Activated CD8-positive, alpha-beta memory T cell treated with anti-CD3 and anti-CD28 coated beads, Interleukin-2, amount 50 U/mL, for 24 hours (primary cell): Measurements from ENCODE around the gene BCL3.
A peak's percentile ranks its signal among the peaks of the same experiment; 100 is the strongest.

Experiments
- DNase-seq: peaks from one replicate; pipeline ENCODE4 v3.0.0-alpha.2; 2020; ENCODE audit errors: extremely low read depth

Gene BCL3

DNA sequence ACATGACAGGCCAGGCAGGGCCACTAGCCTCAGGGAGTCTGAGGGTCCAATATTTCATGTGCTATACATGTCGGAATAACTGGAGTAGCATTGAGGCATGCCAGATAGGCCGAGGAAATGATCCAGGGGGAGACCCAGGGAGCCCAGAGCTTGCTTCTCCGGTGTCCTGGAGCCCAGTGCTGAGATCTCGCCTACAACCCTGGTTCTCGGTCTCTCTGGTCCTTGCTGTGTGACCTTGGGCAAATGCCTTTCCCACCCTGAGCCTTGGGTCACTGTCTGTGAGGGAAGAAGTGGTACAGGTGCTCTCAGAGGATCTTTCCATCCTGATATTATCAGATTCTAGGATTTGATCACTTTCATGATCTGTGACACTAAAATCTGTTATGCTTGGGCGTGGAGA, 40.5 kb downstream of the BCL3 start:
- DNase-seq = no peak

DNA sequence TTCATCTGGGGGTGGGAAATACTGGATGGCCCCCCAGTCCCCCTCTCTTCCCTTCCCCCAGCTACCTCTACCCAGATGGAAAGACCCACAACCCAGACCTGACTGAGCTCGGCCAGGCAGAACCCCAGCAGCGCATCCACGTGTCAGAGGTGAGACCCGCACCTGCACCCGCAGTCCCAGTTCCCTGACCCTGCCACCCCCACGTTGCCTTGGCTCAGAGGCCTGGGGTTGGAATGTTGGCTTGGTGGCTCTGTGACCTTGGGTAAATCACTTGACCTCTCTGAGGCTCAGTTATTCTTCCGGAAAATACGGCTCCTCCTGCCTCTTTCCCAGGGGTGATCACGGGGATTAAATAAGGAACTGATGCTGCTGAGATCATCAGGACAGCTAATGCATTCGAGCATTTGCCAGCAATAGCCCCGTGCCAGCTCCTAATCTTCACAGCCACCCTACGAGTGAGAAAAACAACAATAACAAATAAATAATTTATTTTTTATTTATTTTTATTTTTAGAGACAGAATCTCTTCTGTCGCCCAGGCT, 41.5 kb downstream of the BCL3 start:
- no peak for DNase-seq

DNA sequence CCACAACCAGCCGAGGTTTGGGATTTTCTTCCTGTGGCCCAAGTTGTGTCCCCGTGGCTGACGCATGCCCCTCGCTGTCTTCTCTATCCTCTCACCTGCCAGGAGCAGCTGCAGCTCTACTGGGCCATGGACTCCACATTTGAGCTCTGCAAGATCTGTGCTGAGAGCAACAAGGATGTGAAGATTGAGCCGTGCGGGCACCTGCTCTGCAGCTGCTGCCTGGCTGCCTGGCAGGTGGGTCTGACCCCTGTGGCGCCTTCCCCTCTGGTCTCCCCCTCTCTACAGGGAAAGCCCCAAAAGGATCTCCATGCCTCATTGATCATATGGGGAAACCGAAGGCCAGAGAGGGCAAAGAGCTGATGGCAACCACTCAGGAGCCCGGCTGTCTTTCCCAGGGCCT, 43.8 kb downstream of the BCL3 start:
- DNase-seq = no peak

DNA sequence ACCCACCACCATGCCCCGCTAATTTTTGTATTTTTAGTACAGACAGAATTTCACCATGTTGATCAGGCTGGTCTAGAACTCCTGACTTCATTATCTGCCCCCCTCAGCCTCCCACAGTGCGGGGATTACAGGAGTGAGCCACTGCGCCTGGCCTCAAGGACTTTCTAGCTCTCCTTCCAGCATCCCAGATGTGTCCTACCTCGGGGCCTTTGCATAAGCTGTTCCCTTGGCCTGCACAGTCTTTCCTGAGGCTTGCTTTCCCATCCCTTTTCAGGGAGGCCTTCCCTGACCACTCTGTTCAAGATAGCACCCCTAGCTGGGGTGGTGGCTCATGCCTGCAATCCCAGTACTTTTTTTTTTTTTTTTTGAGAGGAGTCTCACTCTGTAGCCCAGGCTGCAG, 46.1 kb downstream of the BCL3 start:
- DNase-seq = no peak

- no peak for DNase-seq
These were observed 47.0 kb downstream of the BCL3 start for GRCh38 chr19:44795398-44795987.

- DNase-seq = no peak
These were observed 48.2 kb downstream of the BCL3 start for GRCh38 chr19:44796701-44797115.

- no peak for DNase-seq
These were observed 51.3 kb downstream of the BCL3 start for GRCh38 chr19:44799627-44800346.

GRCh38 chr19:44800461-44800860, 52.0 kb downstream of the BCL3 start:
- DNase-seq = peak; percentile 49

DNA sequence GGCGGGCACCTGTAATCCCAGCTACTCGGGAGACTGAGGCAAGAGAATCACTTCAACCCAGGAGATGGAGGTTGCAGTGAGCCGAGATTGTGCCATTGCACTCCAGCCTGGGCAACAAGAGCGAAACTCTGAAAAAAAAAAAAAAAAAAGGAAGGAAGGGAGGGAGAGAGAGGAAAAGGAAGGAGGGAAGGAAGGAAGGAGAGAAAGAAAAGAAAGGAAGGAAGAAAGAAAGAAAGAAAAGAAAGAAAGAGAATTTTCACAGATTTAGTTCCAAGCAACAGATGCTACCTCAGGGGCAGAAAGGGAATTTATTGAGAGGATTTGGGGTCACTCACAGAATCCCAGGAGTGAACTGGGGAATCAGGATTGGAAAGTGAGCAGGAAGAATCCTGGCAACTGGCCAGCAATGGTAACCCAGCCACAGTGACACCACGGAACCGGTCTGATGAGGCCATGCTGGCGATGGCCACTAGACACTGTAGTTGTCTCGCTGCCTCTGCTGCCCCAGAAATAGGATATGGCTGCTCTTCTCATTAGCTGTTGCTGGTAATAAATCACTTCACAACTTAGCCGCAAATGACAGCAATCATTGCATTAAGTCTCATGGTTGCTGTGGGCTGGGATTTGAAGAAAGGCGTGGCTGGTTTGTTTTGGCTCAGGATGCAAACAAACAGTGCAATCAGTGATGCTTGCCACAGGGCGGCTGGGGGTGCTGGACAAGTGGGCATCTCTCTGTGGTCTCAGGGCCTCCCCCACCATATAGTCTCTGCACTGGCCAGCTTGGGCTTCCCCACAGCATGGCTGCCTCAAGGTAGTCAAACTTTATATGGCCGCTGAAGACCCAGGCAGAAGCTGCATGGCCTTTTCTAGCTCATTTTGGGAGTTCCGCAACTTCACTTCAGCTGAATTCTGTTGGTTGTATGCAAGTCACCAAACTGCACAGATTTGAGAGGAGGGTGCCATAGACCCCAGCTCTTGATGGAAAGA, 55.2 kb downstream of the BCL3 start:
- no peak for DNase-seq

- no peak for DNase-seq
These were observed 57.8 kb downstream of the BCL3 start for GRCh38 chr19:44806291-44806690.

GRCh38 chr19:44807162-44807561, 58.7 kb downstream of the BCL3 start:
- no peak for DNase-seq

- DNase-seq = no peak
These were observed 59.3 kb downstream of the BCL3 start for GRCh38 chr19:44807652-44808462.

- no peak for DNase-seq
These were observed 60.2 kb downstream of the BCL3 start, which contains the start of gene BCAM for GRCh38 chr19:44808463-44809371. BCAM (plus strand) TSS chr19:44809103; CDS start chr19:44809125, 22 bp downstream.
